PC-3 (cell line): Measurements from ENCODE around the gene DNTT. TPM values are rescaled to one million over a fixed set of nuclear protein-coding genes. Genes with fewer than 3 reads are reported as not detected.

Experiments
- ATAC-seq: fragments of 200-7000 bp; cut with Tn5 transposase; 2 replicates; pipeline ENCODE4 v1.9.1; 2020; ENCODE audit warnings: mild to moderate bottlenecking, moderate library complexity
- BruUV-seq: library from RNA; stranded (reverse); fragments of 400-500 nt; replicated peaks from 2 replicates; lab custom pipeline; 2021; lab: Mats Ljungman, UMichigan
- CTCF ChIA-PET: fragments of 300-600 bp; sonication (Branson Sonifier 250); formaldehyde crosslinking; loops from one replicate; lab custom pipeline; 2022; ENCODE audit warnings: antibody characterized with exemption; lab: Charles Lee
- POLR2A ChIA-PET: fragments of 300-600 bp; sonication (Branson Sonifier 250); formaldehyde crosslinking; loops from one replicate; lab custom pipeline; 2022; ENCODE audit warnings: antibody characterized with exemption; ENCODE audit not compliant: unreplicated experiment; lab: Charles Lee
- DNase-seq: peaks from one replicate; pipeline ENCODE4 v3.0.0-alpha.2; 2015
- H2AFZ ChIP-seq: fragments of 300-600 bp; sonication (generic); 2 replicates; pipeline ENCODE4 v1.6.0; 2016; ENCODE audit warnings: antibody characterized with exemption, low read length
- H3F3A ChIP-seq: fragments of 300-600 bp; sonication (generic); one replicate; pipeline ENCODE4 v1.6.0; 2017; ENCODE audit warnings: antibody characterized with exemption, low read length, control low read depth, mild to moderate bottlenecking; ENCODE audit not compliant: unreplicated experiment
- H3K27ac ChIP-seq: fragments of 300-600 bp; sonication (generic); 2 replicates; pipeline ENCODE4 v1.5.1; 2016; ENCODE audit warnings: mild to moderate bottlenecking, low read length
- H3K27me3 ChIP-seq: fragments of 300-600 bp; sonication (generic); 2 replicates; pipeline ENCODE4 v1.6.1; 2016; ENCODE audit warnings: low read length, mixed read lengths
- H3K36me3 ChIP-seq: fragments of 300-600 bp; sonication (generic); 2 replicates; pipeline ENCODE4 v1.6.1; 2016; ENCODE audit warnings: low read depth, mixed run types, low read length, mixed read lengths
- H3K4me1 ChIP-seq: fragments of 300-600 bp; sonication (generic); 2 replicates; pipeline ENCODE4 v1.5.1; 2016; ENCODE audit warnings: low read length; ENCODE audit not compliant: insufficient read depth
- H3K4me2 ChIP-seq: fragments of 300-600 bp; sonication (generic); 2 replicates; pipeline ENCODE4 v1.6.0; 2016; ENCODE audit warnings: low read length
- H3K4me3 ChIP-seq: fragments of 300-600 bp; sonication (generic); 2 replicates; pipeline ENCODE4 v1.5.1; 2016; ENCODE audit warnings: mild to moderate bottlenecking, low read length, mixed read lengths
- H3K79me2 ChIP-seq: fragments of 300-600 bp; sonication (generic); 2 replicates; pipeline ENCODE4 v1.6.1; 2017; ENCODE audit warnings: low read length, mixed read lengths
- H3K9ac ChIP-seq: fragments of 300-600 bp; sonication (generic); 2 replicates; pipeline ENCODE4 v1.6.0; 2016; ENCODE audit warnings: mild to moderate bottlenecking, low read length
- H3K9me2 ChIP-seq: fragments of 300-600 bp; sonication (generic); replicated peaks from 2 replicates; pipeline ENCODE4 v1.6.1; 2016; ENCODE audit warnings: mixed run types, low read length, mixed read lengths
- H3K9me3 ChIP-seq: fragments of 300-600 bp; sonication (generic); 2 replicates; pipeline ENCODE4 v1.6.1; 2016; ENCODE audit warnings: low read length, mixed read lengths
- H4K20me1 ChIP-seq: fragments of 300-600 bp; sonication (generic); 2 replicates; pipeline ENCODE4 v1.6.1; 2016; ENCODE audit warnings: low read length, mixed read lengths
- EZH2 ChIP-seq: fragments of 300-600 bp; sonication (generic); IDR thresholded peaks from one replicate; pipeline ENCODE4 v1.6.1; 2017; ENCODE audit warnings: antibody characterized with exemption, mild to moderate bottlenecking, low read length; ENCODE audit not compliant: unreplicated experiment
- EZH2phosphoT487 ChIP-seq: fragments of 300-600 bp; sonication (generic); IDR thresholded peaks from 2 replicates; pipeline ENCODE4 v1.6.1; 2018; ENCODE audit warnings: mild to moderate bottlenecking, antibody characterized with exemption, low read length, borderline replicate concordance
- intact Hi-C: fragments of 100-400 bp; cut with micrococcal nuclease; formaldehyde crosslinking; loops from 2 replicates; pipeline ENCODE4 v1.9.0; 2023
- total RNA-seq: library from RNA; depleted of rRNA; stranded (reverse); fragments of >200 nt; gene quantifications from 2 replicates; pipeline ENCODE4 v1.2.3, GENCODE V29; 2014
- TF ChIP-seq, protein P1 (sequence below): fragments of 300-600 bp; sonication (generic); conservative IDR thresholded peaks from 2 replicates; pipeline ENCODE4 v1.5.1; 2017; ENCODE audit warnings: antibody characterized with exemption, low read depth, mild to moderate bottlenecking, low read length

Gene DNTT
- total RNA-seq, 1 experiment from 2014 or later: not detected

DNA sequence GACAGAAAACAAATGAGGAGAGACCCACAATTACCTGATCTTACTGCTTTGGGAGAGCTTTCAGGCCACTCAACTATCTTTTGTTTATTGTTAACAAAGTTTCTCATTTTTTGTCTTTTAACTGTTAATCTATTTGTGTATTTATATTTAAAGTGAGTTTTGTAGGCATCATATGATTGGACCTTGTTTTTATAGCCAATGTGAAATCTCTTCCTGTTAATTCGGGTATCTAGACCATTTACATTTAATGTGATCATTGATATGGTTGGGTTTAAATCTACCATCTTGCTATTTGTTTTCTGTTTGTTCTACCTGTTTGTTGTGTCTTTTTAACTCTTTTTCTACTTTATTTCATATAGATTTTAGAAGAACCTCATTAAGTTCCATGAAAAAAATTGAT, 42.1 kb downstream of the DNTT start:
- Histone ChIP-seq H3K9ac (no peak overlapping the region), H3K36me3 (no peaks in the 10 kb centered on the region), H3K4me3 (no peak overlapping the region), H2AFZ (no peak overlapping the region), H3K4me1 (no peaks in the 10 kb centered on the region), H3K27ac (no peak overlapping the region), H3F3A (no peaks in the 10 kb centered on the region), H4K20me1 (no peaks in the 10 kb centered on the region), H3K4me2 (no peak overlapping the region), H3K79me2 (no peaks in the 10 kb centered on the region), H3K9me3 (no peaks in the 10 kb centered on the region), H3K27me3 (peaks cover 6% of the 10 kb centered on the region; the same call in 1 of the 2 replicates), H3K9me2 (no peaks in the 10 kb centered on the region)
- no peak for TF ChIP-seq EZH2phosphoT487
- TF ChIP-seq, protein P1, sequence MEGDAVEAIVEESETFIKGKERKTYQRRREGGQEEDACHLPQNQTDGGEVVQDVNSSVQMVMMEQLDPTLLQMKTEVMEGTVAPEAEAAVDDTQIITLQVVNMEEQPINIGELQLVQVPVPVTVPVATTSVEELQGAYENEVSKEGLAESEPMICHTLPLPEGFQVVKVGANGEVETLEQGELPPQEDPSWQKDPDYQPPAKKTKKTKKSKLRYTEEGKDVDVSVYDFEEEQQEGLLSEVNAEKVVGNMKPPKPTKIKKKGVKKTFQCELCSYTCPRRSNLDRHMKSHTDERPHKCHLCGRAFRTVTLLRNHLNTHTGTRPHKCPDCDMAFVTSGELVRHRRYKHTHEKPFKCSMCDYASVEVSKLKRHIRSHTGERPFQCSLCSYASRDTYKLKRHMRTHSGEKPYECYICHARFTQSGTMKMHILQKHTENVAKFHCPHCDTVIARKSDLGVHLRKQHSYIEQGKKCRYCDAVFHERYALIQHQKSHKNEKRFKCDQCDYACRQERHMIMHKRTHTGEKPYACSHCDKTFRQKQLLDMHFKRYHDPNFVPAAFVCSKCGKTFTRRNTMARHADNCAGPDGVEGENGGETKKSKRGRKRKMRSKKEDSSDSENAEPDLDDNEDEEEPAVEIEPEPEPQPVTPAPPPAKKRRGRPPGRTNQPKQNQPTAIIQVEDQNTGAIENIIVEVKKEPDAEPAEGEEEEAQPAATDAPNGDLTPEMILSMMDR: no peak
- no peak for TF ChIP-seq EZH2
- CTCF ChIA-PET: no interaction called here
- intact Hi-C loops: no loop called here
- POLR2A ChIA-PET: no interaction called here
- DNase-seq (no peak), ATAC-seq (no peak)
- BruUV-seq: no TSS peak

GRCh38 chr10:96352027-96352426, 47.8 kb downstream of the DNTT start:
- intact Hi-C loops: no loop called here
- no TSS peak for BruUV-seq
- H3K79me2 ChIP-seq: no peaks in the 10 kb centered on the region
- H3K4me3 ChIP-seq: no peak overlapping the region
- H3K4me2 ChIP-seq: no peak overlapping the region
- no peak overlapping the region for H2AFZ ChIP-seq
- H3K9ac ChIP-seq: no peak overlapping the region
- H3K4me1 ChIP-seq: no peaks in the 10 kb centered on the region
- no peak overlapping the region for H3K27ac ChIP-seq
- no peaks in the 10 kb centered on the region for H4K20me1 ChIP-seq
- H3K36me3 ChIP-seq: no peaks in the 10 kb centered on the region
- no peak for ATAC-seq
- no peaks in the 10 kb centered on the region for H3F3A ChIP-seq
- TF ChIP-seq EZH2phosphoT487 (no peak), EZH2 (no peak)
- TF ChIP-seq, protein P1: no peak
- ChIA-PET CTCF (no interaction called here), POLR2A (no interaction called here)
- H3K9me3 ChIP-seq: no peaks in the 10 kb centered on the region
- H3K9me2 ChIP-seq: no peaks in the 10 kb centered on the region
- H3K27me3 ChIP-seq: peaks cover 23% of the 10 kb centered on the region
- no peak for DNase-seq

- intact Hi-C loops: no loop called here
Observed at GRCh38 chr10:96352582-96352981, 48.3 kb downstream of the DNTT start.

More at GRCh38 chr10:96352582-96352981, 48.3 kb downstream of the DNTT start:
- CTCF ChIA-PET: no interaction called here
- Histone ChIP-seq H3F3A (no peaks in the 10 kb centered on the region), H3K4me2 (no peak overlapping the region), H3K27ac (no peak overlapping the region), H4K20me1 (no peaks in the 10 kb centered on the region), H3K36me3 (no peaks in the 10 kb centered on the region), H3K4me1 (no peaks in the 10 kb centered on the region), H3K9me3 (no peaks in the 10 kb centered on the region), H3K9me2 (no peaks in the 10 kb centered on the region), H3K27me3 (peaks cover 29% of the 10 kb centered on the region), H3K79me2 (no peaks in the 10 kb centered on the region), H3K9ac (no peak overlapping the region), H2AFZ (no peak overlapping the region), H3K4me3 (no peak overlapping the region)
- DNase-seq (no peak), ATAC-seq (no peak)
- POLR2A ChIA-PET: no interaction called here
- TF ChIP-seq, protein P1: no peak
- TF ChIP-seq EZH2 (no peak), EZH2phosphoT487 (no peak)
- BruUV-seq: no TSS peak
